K562 (cell line): Measurements from ENCODE around the gene SPRED2. TPM values are rescaled to one million over a fixed set of nuclear protein-coding genes. Genes with fewer than 3 reads are reported as not detected.

ENCODE experiments used
- ATAC-seq: fragments of 200-7000 bp; cut with Tn5 transposase; 3 replicates; pipeline ENCODE4 v1.9.1; 2020; ENCODE audit warnings: moderate library complexity
- BruUV-seq: library from RNA; stranded (reverse); fragments of 400-500 nt; replicated peaks from 2 replicates; lab custom pipeline; 2021; lab: Mats Ljungman, UMichigan
- CTCF ChIA-PET: fragments of 300-600 bp; formaldehyde crosslinking; extraction: SDS; loops from one replicate; lab custom pipeline; 2021; ENCODE audit warnings: low intra/inter-chr PET ratio; lab: Yijun Ruan, JAX
- POLR2A ChIA-PET: fragments of 300-600, 350-650 bp; sonication (Branson Sonifier 250); formaldehyde crosslinking; extraction: SDS; loops from one replicate; lab custom pipeline; 2021; ENCODE audit warnings: antibody characterized with exemption, inconsistent platforms; lab: Yijun Ruan, JAX
- DNase-seq, 4 experiments: peaks; one replicate each; pipeline versions ENCODE4 v3.0.0 to v3.0.0-alpha.2; 2011 to 2018; ENCODE audit warnings: low spot score in 3 of 4, mixed read lengths in 3 of 4; ENCODE audit errors: extremely low read depth in 1 of 4
- FAIRE-seq: peaks from 2 replicates; lab custom pipeline; 2011; peaks lifted over from hg19 to GRCh38; lab: Jason Lieb, UNC
- H2AFZ ChIP-seq: 2 replicates; pipeline ENCODE4 v1.6.0; 2011; ENCODE audit warnings: low read depth, low read length, control low read depth, inconsistent platforms
- H3K27ac ChIP-seq: fragments of 200-600 bp; 3 replicates; pipeline ENCODE4 v1.8.0; 2011; ENCODE audit warnings: low read depth, mild to moderate bottlenecking, control low read depth, inconsistent platforms, low read length, moderate library complexity, mixed read lengths; ENCODE audit errors: extremely low read depth
- H3K27me3 ChIP-seq, 2 experiments: fragments of 300-600 bp in 1 of 2; 2 replicates in 1 of 2; 3 replicates in 1 of 2; pipeline versions ENCODE4 v1.6.0 to v1.8.0; 2011; ENCODE audit warnings: inconsistent platforms in 2 of 2, low read length in 2 of 2, mild to moderate bottlenecking in 1 of 2, mixed read lengths in 1 of 2, moderate library complexity in 1 of 2; ENCODE audit not compliant: control insufficient read depth in 2 of 2, insufficient read depth in 2 of 2
- H3K36me3 ChIP-seq: fragments of 300-600 bp; 3 replicates; pipeline ENCODE4 v1.8.0; 2011; ENCODE audit warnings: mild to moderate bottlenecking, low read length, inconsistent platforms; ENCODE audit not compliant: control insufficient read depth, insufficient read depth
- H3K4me1 ChIP-seq, 2 experiments: fragments of 200-600 bp in 1 of 2; replicated peaks in 1 of 2; 2 replicates in 1 of 2; 3 replicates in 1 of 2; pipeline versions ENCODE4 v1.5.1 to v1.8.0; 2011; ENCODE audit warnings: inconsistent platforms in 2 of 2, low read length in 2 of 2, mild to moderate bottlenecking in 1 of 2, mixed read lengths in 1 of 2, moderate library complexity in 1 of 2; ENCODE audit not compliant: control insufficient read depth in 2 of 2, insufficient read depth in 2 of 2
- H3K4me2 ChIP-seq: 2 replicates; pipeline ENCODE4 v1.6.1; 2011; ENCODE audit warnings: low read length, control low read depth, inconsistent platforms, mixed read lengths; ENCODE audit not compliant: insufficient read depth
- H3K4me3 ChIP-seq: fragments of 200-600 bp; sonication (generic), shearing (Covaris generic); 2 replicates; pipeline ENCODE4 v1.5.1; 2016; ENCODE audit warnings: control low read depth, inconsistent platforms
- H3K79me2 ChIP-seq: fragments of 200-600 bp; 3 replicates; pipeline ENCODE4 v1.8.0; 2011; ENCODE audit warnings: low read length, inconsistent platforms; ENCODE audit not compliant: control insufficient read depth, insufficient read depth
- H3K9ac ChIP-seq, 2 experiments: 2 replicates each; pipeline versions ENCODE4 v1.6.0 to v1.6.1; 2011; ENCODE audit warnings: low read depth in 2 of 2, low read length in 2 of 2, control low read depth in 1 of 2, inconsistent platforms in 1 of 2, mild to moderate bottlenecking in 1 of 2, mixed read lengths in 1 of 2; ENCODE audit not compliant: insufficient read depth in 1 of 2
- H3K9me1 ChIP-seq: one replicate; pipeline ENCODE4 v1.6.0; 2011; ENCODE audit warnings: inconsistent platforms, mild to moderate bottlenecking, low read length, moderate library complexity; ENCODE audit not compliant: control insufficient read depth, insufficient read depth
- H3K9me3 ChIP-seq: replicated peaks from 2 replicates; pipeline ENCODE4 v1.5.1; 2011; ENCODE audit warnings: low read depth, low read length, inconsistent platforms; ENCODE audit not compliant: control insufficient read depth, insufficient read depth
- H4K20me1 ChIP-seq: replicated peaks from 2 replicates; pipeline ENCODE4 v1.6.1; 2011; ENCODE audit warnings: low read length, inconsistent platforms, mixed read lengths; ENCODE audit not compliant: control insufficient read depth, insufficient read depth
- ESRRA ChIP-seq: fragments of 450-650 bp; IDR thresholded peaks from 2 replicates; pipeline ENCODE4 v1.6.1; 2014; ENCODE audit warnings: low read depth, mild to moderate bottlenecking, moderate library complexity, borderline replicate concordance
- HDAC2 ChIP-seq: fragments of 450-650 bp; IDR thresholded peaks from 2 replicates; pipeline ENCODE4 v1.6.1; 2016; ENCODE audit warnings: mild to moderate bottlenecking
- HMGN3 ChIP-seq: IDR thresholded peaks from 2 replicates; pipeline ENCODE4 v1.6.1; 2011; ENCODE audit warnings: borderline replicate concordance, low read depth, mild to moderate bottlenecking, mixed read lengths, low read length; ENCODE audit not compliant: insufficient read length; ENCODE audit errors: extremely low read depth
- KLF1 ChIP-seq: fragments of 450-650 bp; IDR thresholded peaks from 2 replicates; pipeline ENCODE4 v1.6.1; 2016; ENCODE audit warnings: missing genetic modification characterization, missing compliant biosample characterization
- NUFIP1 ChIP-seq: fragments of 450-650 bp; IDR thresholded peaks from 2 replicates; pipeline ENCODE4 v1.6.1; 2018; ENCODE audit not compliant: partially characterized antibody
- RBFOX2 ChIP-seq: fragments of 200-400 bp; formaldehyde crosslinking; IDR thresholded peaks from 2 replicates; pipeline ENCODE4 v1.6.1; 2017; ENCODE audit warnings: low read depth, mild to moderate bottlenecking, low read length, moderate library complexity
- RNF2 ChIP-seq: sonication (generic); IDR thresholded peaks from 2 replicates; pipeline ENCODE4 v1.6.1; 2016
- SAFB ChIP-seq: fragments of 200-400 bp; formaldehyde crosslinking; IDR thresholded peaks from 2 replicates; pipeline ENCODE4 v1.6.1; 2017; ENCODE audit warnings: low read depth, low read length, borderline replicate concordance
- SMAD4 ChIP-seq: fragments of 250-450 bp; sonication (Bioruptor Pico); conservative IDR thresholded peaks from 2 replicates; pipeline ENCODE4 v1.8.0; 2021; ENCODE audit warnings: inconsistent platforms, mild to moderate bottlenecking, moderate library complexity
- SMARCC2 ChIP-seq: fragments of 450-650 bp; IDR thresholded peaks from 2 replicates; pipeline ENCODE4 v1.6.1; 2017; ENCODE audit warnings: antibody characterized with exemption, moderate library complexity, mild to moderate bottlenecking, low read depth
- SP1 ChIP-seq: sonication (generic); formaldehyde crosslinking; IDR thresholded peaks from 2 replicates; pipeline ENCODE4 v1.8.1; 2022; ENCODE audit warnings: mild to moderate bottlenecking, missing genetic modification reagents
- TBL1XR1 ChIP-seq, 2 experiments: IDR thresholded peaks; 2 replicates each; pipeline ENCODE4 v1.6.1; 2012; ENCODE audit warnings: improper control_type of control experiment in 2 of 2, low read length in 2 of 2, mild to moderate bottlenecking in 1 of 2
- THAP7 ChIP-seq: fragments of 250-450 bp; sonication (Bioruptor Pico); IDR thresholded peaks from 2 replicates; pipeline ENCODE4 v1.5.0; 2021
- ZNF561 ChIP-seq: fragments of 450-650 bp; formaldehyde crosslinking; conservative IDR thresholded peaks from 2 replicates; pipeline ENCODE4 v1.4.0; 2020; ENCODE audit warnings: mild to moderate bottlenecking, moderate library complexity
- WGBS: fragments of 100-300 bp; shearing (Covaris generic); methylation state at CpG from one replicate; pipeline ENCODE4 v1.1.6; 2016; ENCODE audit warnings: low coverage, mixed read lengths; ENCODE audit not compliant: insufficient coverage; ENCODE audit errors: missing lambda C conversion rate; 5-methylcytosine and 5-hydroxymethylcytosine counted together
- in situ Hi-C: fragments of 300-500 bp; cut with MboI; formaldehyde crosslinking; loops from 4 replicates; pipeline ENCODE4 v1.15.0; 2018; ENCODE audit warnings: inconsistent platforms, mixed read lengths
- intact Hi-C: fragments of 100-400 bp; cut with micrococcal nuclease; formaldehyde crosslinking; loops from 2 replicates; pipeline ENCODE4 v1.14.2; 2022
- polyA plus RNA-seq, 8 experiments: library from polyadenylated mRNA; depleted of rRNA in 4 of 8; stranded (reverse) in 5 of 8; unstranded in 3 of 8; fragments of >200 nt; fragmentation: Nextera tagmentation in 2 of 8; fragmentation: Illumina TruSeq in 1 of 8; extraction: Ambion mirVana in 2 of 8; extraction: Trizol in 1 of 8; gene quantifications; 2 replicates each; pipeline versions ENCODE4 v1.2.1 to v1.2.3, GENCODE V29; 2011 to 2014; ENCODE audit warnings: inconsistent platforms in 1 of 8, missing spikeins in 1 of 8
- total RNA-seq, 7 experiments: library from RNA; depleted of rRNA in 6 of 7; stranded (reverse); fragments of >200 nt in 6 of 7; fragmentation: Illumina TruSeq in 2 of 7; extraction: Trizol in 2 of 7; gene quantifications; 2 replicates each; pipeline versions ENCODE4 v1.2.1 to v1.2.3, GENCODE V29; 2011 to 2021; ENCODE audit warnings: low replicate concordance in 1 of 7
- TF ChIP-seq, protein P1 (sequence below): fragments of 200-800 bp; sonication (Bioruptor generic); IDR thresholded peaks from 2 replicates; pipeline ENCODE4 v1.6.1; 2016; ENCODE audit warnings: missing genetic modification characterization, missing compliant biosample characterization

SPRED2 gene
- total and polyA plus RNA-seq, 9 of the 15 experiments (the other 6 are each of a cell fraction or from before 2014, with no cell fraction given), result 4.6 to 50.8 (median 14.1) TPM

DNA sequence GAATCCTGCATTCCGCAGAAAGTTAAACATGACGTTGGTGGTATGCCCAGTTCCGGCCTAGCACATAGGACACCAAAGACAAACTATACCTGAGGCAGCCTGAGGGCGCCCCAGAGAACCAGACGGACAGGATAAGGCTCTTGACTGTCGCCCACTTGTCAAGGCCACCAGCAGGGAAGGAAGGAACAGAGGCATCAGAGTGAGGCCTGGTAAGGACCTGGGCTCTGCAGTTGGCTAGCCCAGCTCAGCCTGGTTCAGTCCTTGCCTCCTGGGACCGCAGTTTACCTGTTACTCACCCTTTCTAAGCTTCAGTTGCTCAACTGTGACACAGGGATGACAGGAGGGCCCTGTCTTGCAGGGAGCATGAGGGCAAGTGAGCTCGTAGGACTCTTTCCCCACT is 122.7 kb downstream of the SPRED2 start:
- peaks cover 55% of the 10 kb centered on the region; the same call in 2 of the 3 replicates for H3K36me3 ChIP-seq
- no peaks in the 10 kb centered on the region for H3K27me3 ChIP-seq
- in situ Hi-C loops (no loop called here), intact Hi-C loops (no loop called here)
- no peak overlapping the region for H3K4me2 ChIP-seq
- ChIA-PET POLR2A (interaction anchor here (0.6 to 1.4 kb wide), 4 partner anchors 10 to 181 kb away, joined by 3 to 5 read pairs (median 3); no protein-coding TSS in a partner anchor), CTCF (no interaction called here)
- no peak for DNase-seq
- no peaks in the 10 kb centered on the region for H3K9me1 ChIP-seq
- TF ChIP-seq RBFOX2 (no peak), HDAC2 (no peak), SAFB (no peak), SP1 (CRISPR knock-in tag) (no peak), TBL1XR1 (IDR thresholded peaks at IDR 0.05; ENCODE audit: low read length in 2 of 2) (no peak), SMAD4 (CRISPR knock-in tag) (no peak), NUFIP1 (no peak), ZNF561 (CRISPR knock-in tag) (no peak), ESRRA (no peak), THAP7 (CRISPR knock-in tag) (no peak), SMARCC2 (no peak), RNF2 (no peak), HMGN3 (no peak), KLF1 (tag) (no peak)
- TF ChIP-seq, protein P1, sequence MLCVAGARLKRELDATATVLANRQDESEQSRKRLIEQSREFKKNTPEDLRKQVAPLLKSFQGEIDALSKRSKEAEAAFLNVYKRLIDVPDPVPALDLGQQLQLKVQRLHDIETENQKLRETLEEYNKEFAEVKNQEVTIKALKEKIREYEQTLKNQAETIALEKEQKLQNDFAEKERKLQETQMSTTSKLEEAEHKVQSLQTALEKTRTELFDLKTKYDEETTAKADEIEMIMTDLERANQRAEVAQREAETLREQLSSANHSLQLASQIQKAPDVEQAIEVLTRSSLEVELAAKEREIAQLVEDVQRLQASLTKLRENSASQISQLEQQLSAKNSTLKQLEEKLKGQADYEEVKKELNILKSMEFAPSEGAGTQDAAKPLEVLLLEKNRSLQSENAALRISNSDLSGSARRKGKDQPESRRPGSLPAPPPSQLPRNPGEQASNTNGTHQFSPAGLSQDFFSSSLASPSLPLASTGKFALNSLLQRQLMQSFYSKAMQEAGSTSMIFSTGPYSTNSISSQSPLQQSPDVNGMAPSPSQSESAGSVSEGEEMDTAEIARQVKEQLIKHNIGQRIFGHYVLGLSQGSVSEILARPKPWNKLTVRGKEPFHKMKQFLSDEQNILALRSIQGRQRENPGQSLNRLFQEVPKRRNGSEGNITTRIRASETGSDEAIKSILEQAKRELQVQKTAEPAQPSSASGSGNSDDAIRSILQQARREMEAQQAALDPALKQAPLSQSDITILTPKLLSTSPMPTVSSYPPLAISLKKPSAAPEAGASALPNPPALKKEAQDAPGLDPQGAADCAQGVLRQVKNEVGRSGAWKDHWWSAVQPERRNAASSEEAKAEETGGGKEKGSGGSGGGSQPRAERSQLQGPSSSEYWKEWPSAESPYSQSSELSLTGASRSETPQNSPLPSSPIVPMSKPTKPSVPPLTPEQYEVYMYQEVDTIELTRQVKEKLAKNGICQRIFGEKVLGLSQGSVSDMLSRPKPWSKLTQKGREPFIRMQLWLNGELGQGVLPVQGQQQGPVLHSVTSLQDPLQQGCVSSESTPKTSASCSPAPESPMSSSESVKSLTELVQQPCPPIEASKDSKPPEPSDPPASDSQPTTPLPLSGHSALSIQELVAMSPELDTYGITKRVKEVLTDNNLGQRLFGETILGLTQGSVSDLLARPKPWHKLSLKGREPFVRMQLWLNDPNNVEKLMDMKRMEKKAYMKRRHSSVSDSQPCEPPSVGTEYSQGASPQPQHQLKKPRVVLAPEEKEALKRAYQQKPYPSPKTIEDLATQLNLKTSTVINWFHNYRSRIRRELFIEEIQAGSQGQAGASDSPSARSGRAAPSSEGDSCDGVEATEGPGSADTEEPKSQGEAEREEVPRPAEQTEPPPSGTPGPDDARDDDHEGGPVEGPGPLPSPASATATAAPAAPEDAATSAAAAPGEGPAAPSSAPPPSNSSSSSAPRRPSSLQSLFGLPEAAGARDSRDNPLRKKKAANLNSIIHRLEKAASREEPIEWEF (CRISPR knock-in tag), result no peak
- H2AFZ ChIP-seq, result no peak overlapping the region
- H4K20me1 ChIP-seq, result no peaks in the 10 kb centered on the region
- H3K4me3 ChIP-seq, result no peak overlapping the region
- H3K9me3 ChIP-seq, result no peaks in the 10 kb centered on the region
- H3K79me2 ChIP-seq, result no peaks in the 10 kb centered on the region
- ATAC-seq, result peak; percentile 63
- H3K9ac ChIP-seq, result peak overlapping the region in 1 of 2 experiments; percentile 54; a peak in 1 of 4 replicates
- no peak for FAIRE-seq
- no TSS peak for BruUV-seq
- 77% methylated on average over 8 of the region's 8 CpGs for WGBS
- no peak overlapping the region; the same call in 2 of the 3 replicates for H3K27ac ChIP-seq
- peaks cover 0 to 3% of the 10 kb centered on the region in 2 experiments; a peak in 1 of 5 replicates for H3K4me1 ChIP-seq
